HCT116 (cell line): Measurements from ENCODE around the gene ADPRS.

Experiments used
- POLR2A ChIP-seq: IDR thresholded peaks from 2 replicates; pipeline ENCODE4 v1.7.0; 2011; ENCODE audit warnings: borderline replicate concordance; ENCODE audit not compliant: insufficient read depth, insufficient read length; ENCODE audit errors: extremely low read depth
- RAD21 ChIP-seq: IDR thresholded peaks from 2 replicates; pipeline ENCODE4 v1.6.1; 2012; ENCODE audit warnings: low read depth, mild to moderate bottlenecking
- ZNF274 ChIP-seq: fragments of 200-500 bp; sonication (Bioruptor generic); IDR thresholded peaks from 2 replicates; pipeline ENCODE4 v1.6.1; 2014; ENCODE audit warnings: mild to moderate bottlenecking, low read depth, low read length, inconsistent platforms
- TF ChIP-seq, protein P1 (sequence below): IDR thresholded peaks from 2 replicates; pipeline ENCODE4 v1.6.1; 2012
- TF ChIP-seq, protein P2 (sequence below), 3 experiments: fragments of 200-600 bp in 1 of 3; sonication (generic) in 1 of 3; IDR thresholded peaks in 2 of 3; conservative IDR thresholded peaks in 1 of 3; 2 replicates each; pipeline ENCODE4 v1.5.1; 2012 to 2017; ENCODE audit warnings: low read depth in 2 of 3, low read length in 2 of 3, antibody characterized with exemption in 1 of 3, borderline replicate concordance in 1 of 3, control low read depth in 1 of 3, mild to moderate bottlenecking in 1 of 3, mixed read lengths in 1 of 3, mixed run types in 1 of 3, moderate library complexity in 1 of 3; ENCODE audit not compliant: insufficient read depth in 1 of 3

- no peak for TF ChIP-seq RAD21
- no peak for TF ChIP-seq ZNF274
- TF ChIP-seq, protein P1, sequence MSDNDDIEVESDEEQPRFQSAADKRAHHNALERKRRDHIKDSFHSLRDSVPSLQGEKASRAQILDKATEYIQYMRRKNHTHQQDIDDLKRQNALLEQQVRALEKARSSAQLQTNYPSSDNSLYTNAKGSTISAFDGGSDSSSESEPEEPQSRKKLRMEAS, result no peak
- TF ChIP-seq, protein P2, sequence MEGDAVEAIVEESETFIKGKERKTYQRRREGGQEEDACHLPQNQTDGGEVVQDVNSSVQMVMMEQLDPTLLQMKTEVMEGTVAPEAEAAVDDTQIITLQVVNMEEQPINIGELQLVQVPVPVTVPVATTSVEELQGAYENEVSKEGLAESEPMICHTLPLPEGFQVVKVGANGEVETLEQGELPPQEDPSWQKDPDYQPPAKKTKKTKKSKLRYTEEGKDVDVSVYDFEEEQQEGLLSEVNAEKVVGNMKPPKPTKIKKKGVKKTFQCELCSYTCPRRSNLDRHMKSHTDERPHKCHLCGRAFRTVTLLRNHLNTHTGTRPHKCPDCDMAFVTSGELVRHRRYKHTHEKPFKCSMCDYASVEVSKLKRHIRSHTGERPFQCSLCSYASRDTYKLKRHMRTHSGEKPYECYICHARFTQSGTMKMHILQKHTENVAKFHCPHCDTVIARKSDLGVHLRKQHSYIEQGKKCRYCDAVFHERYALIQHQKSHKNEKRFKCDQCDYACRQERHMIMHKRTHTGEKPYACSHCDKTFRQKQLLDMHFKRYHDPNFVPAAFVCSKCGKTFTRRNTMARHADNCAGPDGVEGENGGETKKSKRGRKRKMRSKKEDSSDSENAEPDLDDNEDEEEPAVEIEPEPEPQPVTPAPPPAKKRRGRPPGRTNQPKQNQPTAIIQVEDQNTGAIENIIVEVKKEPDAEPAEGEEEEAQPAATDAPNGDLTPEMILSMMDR (IDR thresholded peaks at IDR 0.05 in 2 of 3, conservative IDR thresholded peaks at IDR 0.05 in 1 of 3; ENCODE audit: borderline replicate concordance in 1 of 3, insufficient read depth in 1 of 3, low read depth in 2 of 3, low read length in 2 of 3), result no peak
- no peak for TF ChIP-seq POLR2A
Observed at GRCh38 chr1:36088265-36088576, 471 bp upstream of the ADPRS start.
